Ishikawa (cell line): ENCODE results near the gene DUSP10.

ENCODE experiments used
- CEBPB ChIP-seq: IDR thresholded peaks from 2 replicates; pipeline ENCODE4 v1.6.1; 2012
- CREB1 ChIP-seq: IDR thresholded peaks from 2 replicates; pipeline ENCODE4 v1.6.1; 2012; ENCODE audit warnings: low read depth
- EGR1 ChIP-seq: IDR thresholded peaks from 2 replicates; pipeline ENCODE4 v1.6.1; 2012
- EP300 ChIP-seq: IDR thresholded peaks from 2 replicates; pipeline ENCODE4 v1.6.1; 2012; ENCODE audit warnings: borderline replicate concordance
- FOXM1 ChIP-seq: IDR thresholded peaks from 2 replicates; pipeline ENCODE4 v1.6.1; 2012; ENCODE audit warnings: low read depth, borderline replicate concordance
- MAX ChIP-seq: IDR thresholded peaks from 2 replicates; pipeline ENCODE4 v1.6.1; 2012
- NFIC ChIP-seq: IDR thresholded peaks from 2 replicates; pipeline ENCODE4 v1.6.1; 2012
- RAD21 ChIP-seq: IDR thresholded peaks from 2 replicates; pipeline ENCODE4 v1.6.1; 2012; ENCODE audit warnings: low read depth
- REST ChIP-seq: IDR thresholded peaks from 2 replicates; pipeline ENCODE4 v1.6.1; 2012; ENCODE audit warnings: low read depth, mild to moderate bottlenecking
- TAF1 ChIP-seq: IDR thresholded peaks from 2 replicates; pipeline ENCODE4 v1.6.1; 2012; ENCODE audit warnings: low read depth, mild to moderate bottlenecking
- TCF12 ChIP-seq: IDR thresholded peaks from 2 replicates; pipeline ENCODE4 v1.6.1; 2012; ENCODE audit warnings: low read depth
- TEAD4 ChIP-seq: IDR thresholded peaks from 2 replicates; pipeline ENCODE4 v1.6.1; 2012
- USF1 ChIP-seq: IDR thresholded peaks from 2 replicates; pipeline ENCODE4 v1.6.1; 2012
- YY1 ChIP-seq: IDR thresholded peaks from 2 replicates; pipeline ENCODE4 v1.6.1; 2012; ENCODE audit warnings: low read depth
- ZBTB7A ChIP-seq: IDR thresholded peaks from 2 replicates; pipeline ENCODE4 v1.6.1; 2012; ENCODE audit warnings: low read depth

DUSP10 gene

GRCh38 chr1:221722254-221723017 lies 19.5 kb downstream of the DUSP10 start:
- TF ChIP-seq EP300: no peak
- no peak for TF ChIP-seq TCF12
- no peak for TF ChIP-seq CEBPB
- no peak for TF ChIP-seq FOXM1
- TF ChIP-seq NFIC: no peak
- TF ChIP-seq ZBTB7A: no peak
- no peak for TF ChIP-seq CREB1
- no peak for TF ChIP-seq RAD21
- no peak for TF ChIP-seq MAX
- TF ChIP-seq REST: no peak
- no peak for TF ChIP-seq TEAD4
- no peak for TF ChIP-seq USF1

DNA sequence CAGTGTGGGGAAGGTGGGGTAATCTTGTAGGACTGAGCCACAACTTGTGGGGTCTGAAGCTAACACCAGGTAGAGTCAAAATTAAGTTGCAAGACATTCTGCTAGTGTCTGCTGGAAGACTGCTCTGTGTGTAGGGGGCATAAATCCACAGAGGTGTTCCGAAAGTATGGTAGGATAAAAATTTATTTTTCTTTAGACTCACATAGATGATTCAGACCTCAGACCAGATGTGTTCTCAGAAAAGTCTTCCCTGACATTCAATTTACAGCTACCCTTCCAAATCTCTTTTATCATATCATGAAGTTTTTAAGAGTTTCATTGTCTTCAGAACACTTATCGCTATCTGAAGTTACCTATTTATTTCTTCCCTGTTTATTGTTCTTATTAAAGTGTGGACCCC lies 21.3 kb downstream of the DUSP10 start:
- TF ChIP-seq YY1 (no peak), CEBPB (no peak), TAF1 (no peak), CREB1 (no peak), TCF12 (no peak), MAX (no peak), NFIC (no peak), EGR1 (no peak)

GRCh38 chr1:221719987-221720386 lies 21.9 kb downstream of the DUSP10 start:
- TF ChIP-seq YY1 (no peak), CEBPB (no peak), RAD21 (no peak), EP300 (no peak), REST (no peak), MAX (no peak), TEAD4 (no peak), USF1 (no peak), CREB1 (no peak), TAF1 (no peak), TCF12 (no peak), EGR1 (no peak), FOXM1 (no peak)

DNA sequence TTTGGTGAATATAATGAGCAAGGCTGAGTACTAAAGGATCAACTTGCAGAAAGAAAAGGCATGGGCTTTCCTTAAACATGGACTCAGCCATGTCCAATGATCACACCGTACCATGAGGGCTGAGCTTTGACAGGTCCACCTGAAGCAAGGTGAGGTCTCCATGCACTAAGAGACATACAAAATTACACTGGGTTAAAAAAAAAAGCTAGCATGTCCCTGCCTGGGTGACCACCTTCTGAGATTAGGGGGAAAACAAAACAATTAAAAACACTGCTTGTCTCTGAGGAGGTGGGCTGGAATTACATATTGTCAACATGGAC lies 22.7 kb downstream of the DUSP10 start:
- TF ChIP-seq EP300 (no peak), TAF1 (no peak), ZBTB7A (no peak), USF1 (no peak), MAX (no peak), NFIC (no peak), REST (no peak), FOXM1 (no peak), TEAD4 (no peak), YY1 (no peak), CEBPB (no peak), RAD21 (no peak), CREB1 (no peak), TCF12 (no peak), EGR1 (no peak)
